ENCODE data around the gene MRPL12.

GRCh38 chr17:81708739-81709185, 5.6 kb downstream of the MRPL12 start:
- TF ChIP-seq CTCF (conservative IDR thresholded peaks at IDR 0.05; ENCODE audit: low read depth in 2 of 2) (no peak), JUNB (IDR thresholded peaks at IDR 0.05; ENCODE audit: unreplicated experiment) (no peak), EZH2 (IDR thresholded peaks at IDR 0.05; ENCODE audit: low read depth, unreplicated experiment) (no peak), REST (IDR thresholded peaks at IDR 0.05; ENCODE audit: unreplicated experiment) (no peak), POLR2AphosphoS5 (IDR thresholded peaks at IDR 0.05; ENCODE audit: low read depth) (no peak; the same call in 1 of the 2 replicates), EZH2phosphoT487 (IDR thresholded peaks at IDR 0.05; ENCODE audit: unreplicated experiment) (no peak)

Measured in GM23338 (cell line).